Astrocyte of the spinal cord (primary cell): Measurements from ENCODE around the gene PTPRN2.

ENCODE experiments used
- DNase-seq: peaks from one replicate; pipeline ENCODE4 v3.0.0; 2011; ENCODE audit warnings: low read depth, low spot score
- H3K4me3 ChIP-seq: 2 replicates; pipeline ENCODE4 v1.5.1; 2011; ENCODE audit warnings: low read depth, mild to moderate bottlenecking, low read length, moderate library complexity
- CTCF ChIP-seq: IDR thresholded peaks from 2 replicates; pipeline ENCODE4 v1.5.1; 2012; ENCODE audit warnings: low read depth, mild to moderate bottlenecking, low read length, inconsistent platforms
- in situ Hi-C: cut with HindIII; loops from 2 replicates; pipeline ENCODE4 v1.10.0; 2017; ENCODE audit warnings: low sequenced_read_pairs

Gene PTPRN2

DNA sequence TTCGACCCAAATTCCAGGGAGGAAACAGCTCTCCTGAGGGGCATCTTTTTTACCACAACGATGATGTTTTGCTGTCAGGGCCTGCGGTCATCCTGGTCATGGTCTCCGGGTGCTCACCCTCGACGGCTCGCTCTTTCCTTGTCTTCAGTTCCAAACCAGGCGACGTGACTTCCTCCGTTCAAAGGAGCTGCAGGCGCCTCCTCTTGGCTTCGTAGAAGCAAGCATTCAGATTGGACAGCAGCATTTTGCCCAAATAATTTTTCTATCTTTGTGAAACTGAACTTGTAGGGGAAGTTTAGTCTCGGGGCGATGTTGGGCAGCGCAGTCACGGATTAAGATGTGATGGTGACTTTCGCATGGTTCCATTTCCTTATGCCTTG, 1042.0 kb downstream of the PTPRN2 start:
- no peak overlapping the region for H3K4me3 ChIP-seq
- no peak for DNase-seq
- no peak for TF ChIP-seq CTCF
- in situ Hi-C loops, result no loop called here

DNA sequence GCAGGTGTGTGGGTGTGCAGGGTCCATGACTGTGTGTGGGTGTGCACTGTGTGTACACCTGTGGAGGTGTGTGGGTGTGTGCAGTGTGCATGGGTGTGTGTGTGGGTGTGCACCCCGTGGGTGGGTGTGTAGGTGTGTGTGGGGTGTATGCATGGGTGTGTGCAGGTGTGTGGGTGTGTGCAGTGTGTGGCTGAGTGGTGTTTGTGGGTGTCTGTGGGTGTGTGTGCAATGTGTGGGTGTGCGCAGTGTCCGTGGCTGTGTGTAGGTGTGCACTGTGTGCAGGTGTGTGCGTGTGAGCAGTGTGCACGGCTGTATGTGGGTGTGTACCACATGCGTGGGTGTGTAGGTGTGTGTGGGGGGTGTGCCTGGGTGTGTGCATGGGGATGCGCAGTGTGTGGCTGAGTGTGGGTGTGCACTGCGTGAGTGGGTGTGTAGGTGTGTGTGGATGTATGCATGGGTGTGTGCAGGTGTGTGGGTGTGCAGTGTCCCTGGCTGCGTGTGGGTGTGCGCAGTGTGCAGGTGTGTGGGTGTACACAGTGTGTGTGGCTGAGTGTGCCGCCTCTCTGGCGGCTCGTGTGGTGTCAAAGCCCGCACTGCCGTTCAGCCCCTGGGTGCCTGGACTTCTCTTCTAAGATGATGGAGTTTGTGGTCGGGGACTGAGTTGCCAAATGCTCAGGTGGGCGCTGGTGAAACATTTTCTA, 1042.5 kb downstream of the PTPRN2 start:
- no peak for DNase-seq
- no peak overlapping the region for H3K4me3 ChIP-seq
- in situ Hi-C loops, result no loop called here
- no peak for TF ChIP-seq CTCF

- DNase-seq, result no peak
- TF ChIP-seq CTCF, result no peak
- H3K4me3 ChIP-seq, result no peak overlapping the region
- in situ Hi-C loops, result no loop called here
Observed at GRCh38 chr7:157544226-157544625, 1043.4 kb downstream of the PTPRN2 start.

GRCh38 chr7:157543791-157544190, 1043.8 kb downstream of the PTPRN2 start:
- no peak overlapping the region for H3K4me3 ChIP-seq
- no peak for TF ChIP-seq CTCF
- in situ Hi-C loops, result no loop called here
- DNase-seq, result no peak

DNA sequence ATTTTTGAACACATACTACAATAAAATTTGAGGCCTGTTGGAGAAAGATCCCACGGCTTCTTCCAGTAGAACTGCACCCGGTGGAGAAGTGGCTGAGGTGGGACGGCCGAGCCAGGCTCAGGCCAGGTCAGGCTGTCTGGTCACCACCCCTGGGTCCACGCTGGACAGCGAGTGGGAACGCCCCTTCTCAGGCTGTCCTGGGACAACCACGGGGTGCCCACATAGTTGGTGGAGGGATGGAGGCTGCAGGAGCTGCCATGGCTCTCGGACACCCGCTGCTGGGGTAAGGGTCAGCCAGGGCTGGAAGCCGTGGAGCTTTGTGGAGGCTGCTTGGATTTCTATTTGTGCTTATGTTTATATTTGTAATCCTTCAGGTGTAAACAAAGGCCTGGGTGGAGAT, 1044.3 kb downstream of the PTPRN2 start:
- TF ChIP-seq CTCF, result no peak
- in situ Hi-C loops, result no loop called here
- no peak overlapping the region for H3K4me3 ChIP-seq
- no peak for DNase-seq

DNA sequence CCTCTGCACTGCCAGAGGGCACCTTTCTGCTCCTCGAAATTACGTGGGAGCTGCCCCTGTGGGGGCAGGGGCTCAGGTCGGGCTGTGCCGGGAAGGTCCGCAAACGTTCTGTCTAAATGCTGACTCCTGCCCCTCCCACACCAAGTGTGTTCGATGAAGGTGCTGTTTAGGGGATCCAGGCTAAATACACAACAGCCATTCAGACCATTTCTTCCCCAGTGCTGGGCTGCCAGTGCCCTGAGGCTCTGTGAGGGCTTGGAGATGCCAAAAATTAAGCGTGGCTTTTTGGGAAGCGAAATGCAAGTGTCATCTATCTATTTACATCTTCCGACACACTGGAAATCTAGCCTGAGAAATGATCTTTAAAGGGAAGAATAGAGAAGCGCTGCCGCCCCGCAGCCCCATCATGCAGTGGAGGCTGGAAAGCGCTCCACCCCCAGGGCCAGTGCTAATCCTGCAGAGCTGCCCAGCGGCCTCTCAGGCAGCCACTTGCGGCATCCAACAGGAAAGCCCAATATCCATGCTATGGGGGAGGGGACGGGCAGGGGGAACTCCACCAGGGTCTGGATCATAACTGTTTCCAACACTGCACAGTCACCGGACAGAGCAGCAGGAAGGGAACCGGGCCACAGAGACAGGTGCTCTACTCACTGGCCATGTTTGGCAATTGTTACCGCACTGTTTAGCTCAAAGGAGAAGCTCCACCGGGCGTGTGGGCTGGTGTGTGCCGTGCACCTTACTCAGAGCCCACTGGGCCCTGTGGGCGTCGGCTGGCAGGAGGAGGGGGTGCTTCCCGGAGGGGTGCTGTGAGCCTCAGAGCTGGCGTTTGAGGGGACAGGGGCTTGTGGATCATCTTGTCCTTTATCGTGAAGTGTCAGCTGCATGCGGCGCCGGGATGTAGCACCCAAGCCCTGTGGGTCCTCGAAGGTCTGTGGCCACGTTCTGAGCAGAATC, 1045.3 kb downstream of the PTPRN2 start:
- no peak for DNase-seq
- in situ Hi-C loops, result no loop called here
- H3K4me3 ChIP-seq, result no peak overlapping the region
- TF ChIP-seq CTCF, result no peak
